Endothelial cell of umbilical vein (primary cell): ENCODE results near the gene NEAT1. TPM values are rescaled to one million over a fixed set of nuclear protein-coding genes. Genes with fewer than 3 reads are reported as not detected.

Source experiments
- BruUV-seq: library from RNA; stranded (reverse); fragments of 400-500 nt; replicated peaks from 2 replicates; lab custom pipeline; 2021; lab: Mats Ljungman, UMichigan
- CTCF ChIA-PET: fragments of 300-600, 350-600 bp; sonication (Branson Sonifier 250); formaldehyde crosslinking; loops from one replicate; lab custom pipeline; 2021; ENCODE audit warnings: antibody characterized with exemption, inconsistent platforms; lab: Charles Lee
- POLR2A ChIA-PET: fragments of 300-600, 350-600 bp; sonication (Branson Sonifier 250); formaldehyde crosslinking; loops from one replicate; lab custom pipeline; 2021; ENCODE audit warnings: antibody characterized with exemption, inconsistent platforms; lab: Charles Lee
- DNase-seq: peaks from one replicate; pipeline ENCODE4 v3.0.0-alpha.2; 2011; ENCODE audit warnings: low read depth, low spot score
- FAIRE-seq: peaks from 2 replicates; lab custom pipeline; 2011; peaks lifted over from hg19 to GRCh38; lab: Jason Lieb, UNC
- H2AFZ ChIP-seq: 2 replicates; pipeline ENCODE4 v1.6.0; 2012; ENCODE audit warnings: low read depth, low read length, control low read depth, inconsistent platforms
- H3K27ac ChIP-seq: 2 replicates; pipeline ENCODE4 v1.5.1; 2011; ENCODE audit warnings: low read depth, mild to moderate bottlenecking, control low read depth, low read length, moderate library complexity; ENCODE audit not compliant: insufficient read depth
- H3K27me3 ChIP-seq, 2 experiments: 2 replicates each; pipeline versions ENCODE4 v1.6.0 to v1.6.1; 2011; ENCODE audit warnings: low read length in 2 of 2, mixed read lengths in 1 of 2; ENCODE audit not compliant: control insufficient read depth in 2 of 2, insufficient read depth in 2 of 2
- H3K36me3 ChIP-seq, 2 experiments: 2 replicates in 1 of 2; 3 replicates in 1 of 2; pipeline ENCODE4 v1.5.1; 2011; ENCODE audit warnings: low read length in 2 of 2, mild to moderate bottlenecking in 1 of 2, moderate library complexity in 1 of 2; ENCODE audit not compliant: control insufficient read depth in 2 of 2, insufficient read depth in 2 of 2; ENCODE audit errors: extremely low read depth in 1 of 2
- H3K4me1 ChIP-seq: 3 replicates; pipeline ENCODE4 v1.5.1; 2011; ENCODE audit warnings: mild to moderate bottlenecking, low read length; ENCODE audit not compliant: control insufficient read depth, insufficient read depth; ENCODE audit errors: extremely low read depth
- H3K4me2 ChIP-seq: 2 replicates; pipeline ENCODE4 v1.6.1; 2011; ENCODE audit warnings: low read length, control low read depth, mixed read lengths; ENCODE audit not compliant: insufficient read depth
- H3K4me3 ChIP-seq, 3 experiments: fragments of 200-600 bp in 1 of 3; sonication (generic), shearing (Covaris generic) in 1 of 3; replicated peaks in 1 of 3; 2 replicates each; pipeline ENCODE4 v1.5.1; 2011 to 2016; ENCODE audit warnings: control low read depth in 3 of 3, low read length in 3 of 3, mild to moderate bottlenecking in 2 of 3, inconsistent platforms in 1 of 3, low read depth in 1 of 3, moderate library complexity in 1 of 3; ENCODE audit not compliant: insufficient read depth in 1 of 3
- H3K79me2 ChIP-seq: 2 replicates; pipeline ENCODE4 v1.6.0; 2012; ENCODE audit warnings: low read length, inconsistent platforms; ENCODE audit not compliant: control insufficient read depth, insufficient read depth
- H3K9ac ChIP-seq: replicated peaks from 2 replicates; pipeline ENCODE3; 2011; ENCODE audit warnings: low read length, control low read depth; ENCODE audit not compliant: insufficient read depth; ENCODE audit errors: extremely low read depth
- H3K9me1 ChIP-seq: replicated peaks from 3 replicates; pipeline ENCODE4 v1.6.0; 2011; ENCODE audit warnings: mild to moderate bottlenecking, low read length; ENCODE audit not compliant: control insufficient read depth, insufficient read depth; ENCODE audit errors: extremely low read depth
- H3K9me3 ChIP-seq: replicated peaks from 2 replicates; pipeline ENCODE4 v1.5.1; 2012; ENCODE audit warnings: low read length, inconsistent platforms; ENCODE audit not compliant: control insufficient read depth, insufficient read depth
- H4K20me1 ChIP-seq: replicated peaks from 2 replicates; pipeline ENCODE3; 2011; ENCODE audit warnings: mild to moderate bottlenecking, low read length; ENCODE audit not compliant: control insufficient read depth, insufficient read depth; ENCODE audit errors: extremely low read depth
- CTCF ChIP-seq, 2 donors: IDR thresholded peaks; 1 replicate in 1 of 2; 2 replicates in 1 of 2; pipeline ENCODE4 v1.5.1; 2011; ENCODE audit warnings: low read length in 2 of 2, mild to moderate bottlenecking in 2 of 2, moderate library complexity in 2 of 2, control low read depth in 1 of 2, inconsistent platforms in 1 of 2, low read depth in 1 of 2; ENCODE audit not compliant: insufficient read depth in 1 of 2; ENCODE audit errors: extremely low read depth in 1 of 2
- EZH2 ChIP-seq: IDR thresholded peaks from 2 replicates; pipeline ENCODE4 v1.6.1; 2012; ENCODE audit warnings: borderline replicate concordance, low read depth, mild to moderate bottlenecking, moderate library complexity, low read length, inconsistent platforms; ENCODE audit not compliant: severe bottlenecking
- FOS ChIP-seq: IDR thresholded peaks from 2 replicates; pipeline ENCODE4 v1.6.1; 2011; ENCODE audit warnings: mild to moderate bottlenecking, low read length, moderate library complexity, borderline replicate concordance; ENCODE audit not compliant: insufficient read depth
- GATA2 ChIP-seq: IDR thresholded peaks from 2 replicates; pipeline ENCODE4 v1.7.0; 2011; ENCODE audit warnings: low read depth, mild to moderate bottlenecking, moderate library complexity, mixed read lengths, low read length; ENCODE audit not compliant: insufficient read length, insufficient read depth
- JUN ChIP-seq: IDR thresholded peaks from 2 replicates; pipeline ENCODE4 v1.6.1; 2011; ENCODE audit warnings: borderline replicate concordance, low read depth; ENCODE audit not compliant: insufficient read length, insufficient read depth
- MAX ChIP-seq: IDR thresholded peaks from 2 replicates; pipeline ENCODE4 v1.6.1; 2011; ENCODE audit not compliant: insufficient read depth, insufficient read length
- MYC ChIP-seq: IDR thresholded peaks from one replicate; pipeline ENCODE4 v1.6.1; 2011; ENCODE audit warnings: mild to moderate bottlenecking, low read depth, low read length
- POLR2A ChIP-seq: IDR thresholded peaks from 2 replicates; pipeline ENCODE4 v1.6.1; 2012; ENCODE audit warnings: low read depth, mild to moderate bottlenecking, control low read depth, low read length
- POLR2AphosphoS5 ChIP-seq: IDR thresholded peaks from 2 replicates; pipeline ENCODE4 v1.6.1; 2012; ENCODE audit warnings: low read depth, mild to moderate bottlenecking, control low read depth, low read length, moderate library complexity; ENCODE audit not compliant: insufficient read depth
- dilution Hi-C: fragments of 300-500 bp; cut with MboI; formaldehyde crosslinking; loops from one replicate; pipeline ENCODE4 v1.15.0; 2019; ENCODE audit warnings: low sequenced_read_pairs; ENCODE audit not compliant: extremely low pct_ligation_motif_present
- intact Hi-C: fragments of 100-400 bp; cut with micrococcal nuclease; formaldehyde crosslinking; loops from one replicate; pipeline ENCODE4 v1.10.0; 2022
- polyA plus RNA-seq, 4 experiments: library from polyadenylated mRNA; depleted of rRNA in 3 of 4; stranded (reverse) in 3 of 4; unstranded in 1 of 4; fragments of >200 nt; gene quantifications; 2 replicates each; pipeline versions ENCODE4 v1.2.1 to v1.2.3, GENCODE V29; 2011 to 2012; ENCODE audit warnings: missing spikeins in 1 of 4
- total RNA-seq: library from RNA; stranded (reverse); gene quantifications from 2 replicates; pipeline ENCODE4 v1.2.3, GENCODE V29; 2021

NEAT1 gene
- total and polyA plus RNA-seq, 2 donors (not counting 3 experiments of a cell fraction or from before 2014, with no cell fraction given), result 34.4 to 957 TPM

GRCh38 chr11:65468874-65469333 lies 46.3 kb downstream of the NEAT1 start:
- Histone ChIP-seq H3K9me1 (no peaks in the 10 kb centered on the region), H3K36me3 (no peaks in the 10 kb centered on the region), H3K4me1 (peaks cover 16% of the 10 kb centered on the region), H2AFZ (no peak overlapping the region), H3K79me2 (peaks cover 2% of the 10 kb centered on the region), H3K27me3 (no peaks in the 10 kb centered on the region), H3K27ac (no peak overlapping the region), H3K9ac (no peak overlapping the region), H3K4me2 (no peak overlapping the region), H3K4me3 (no peak overlapping the region), H3K9me3 (no peaks in the 10 kb centered on the region), H4K20me1 (no peaks in the 10 kb centered on the region)
- dilution Hi-C loops, result no loop called here
- FAIRE-seq (no peak), DNase-seq (peak; percentile 60)
- no TSS peak for BruUV-seq
- ChIA-PET CTCF (interaction anchor here (0.7 to 4.6 kb wide), 16 partner anchors 9 to 53 kb away, joined by 3 to 95 read pairs (median 5); partner anchors contain the start of gene MALAT1), POLR2A (interaction anchor here (1.2 to 5.7 kb wide), 3 partner anchors 30 to 38 kb away, joined by 4 to 101 read pairs (median 7); partner anchors contain the start of gene MALAT1)
- intact Hi-C loops, result no loop called here
- TF ChIP-seq CTCF (IDR thresholded peaks at IDR 0.05; ENCODE audit: extremely low read depth in 1 of 2, insufficient read depth in 1 of 2, low read depth in 1 of 2, low read length in 2 of 2) (peak; percentile 32 to 56), FOS (no peak)

- H3K4me1 ChIP-seq, result peaks cover 16% of the 10 kb centered on the region
- no peaks in the 10 kb centered on the region for H3K9me3 ChIP-seq
- CTCF ChIA-PET, result interaction anchor here (1.4 to 4.6 kb wide), 7 partner anchors 9 to 55 kb away, joined by 5 to 95 read pairs (median 10); partner anchors contain the start of gene MALAT1
- H4K20me1 ChIP-seq, result no peaks in the 10 kb centered on the region
- no peaks in the 10 kb centered on the region for H3K27me3 ChIP-seq
- H3K79me2 ChIP-seq, result peaks cover 2% of the 10 kb centered on the region
- no peak for TF ChIP-seq MAX
- no peak for TF ChIP-seq GATA2
- no peak for TF ChIP-seq POLR2AphosphoS5
- no peak for TF ChIP-seq EZH2
- TF ChIP-seq CTCF (IDR thresholded peaks at IDR 0.05; ENCODE audit: extremely low read depth in 1 of 2, insufficient read depth in 1 of 2, low read depth in 1 of 2, low read length in 2 of 2), result no peak
- no peak for TF ChIP-seq MYC
- TF ChIP-seq POLR2A, result no peak
- no peak for TF ChIP-seq JUN
- no peak for TF ChIP-seq FOS
- no peak overlapping the region for H3K4me2 ChIP-seq
- H3K27ac ChIP-seq, result no peak overlapping the region
- no peaks in the 10 kb centered on the region for H3K36me3 ChIP-seq
- no peak for FAIRE-seq
- H3K4me3 ChIP-seq, result no peak overlapping the region
- dilution Hi-C loops (no loop called here), intact Hi-C loops (loop anchor here (1.0 kb wide), 1 partner anchor 51 kb away; no protein-coding TSS in a partner anchor)
- H2AFZ ChIP-seq, result no peak overlapping the region
- no peaks in the 10 kb centered on the region for H3K9me1 ChIP-seq
- DNase-seq, result no peak
- POLR2A ChIA-PET, result interaction anchor here (1.3 to 5.7 kb wide), 4 partner anchors 28 to 51 kb away, joined by 6 to 117 read pairs (median 66); partner anchors contain the start of gene MALAT1
- no TSS peak for BruUV-seq
- no peak overlapping the region for H3K9ac ChIP-seq
Observed at GRCh38 chr11:65470433-65471049, 47.9 kb downstream of the NEAT1 start.
